ENCODE data around the gene SPATA3. TPM values are rescaled to one million over a fixed set of nuclear protein-coding genes. Genes with fewer than 3 reads are reported as not detected.

The SPATA3 gene
- total and polyA plus RNA-seq, 4 donors, result not detected

DNA sequence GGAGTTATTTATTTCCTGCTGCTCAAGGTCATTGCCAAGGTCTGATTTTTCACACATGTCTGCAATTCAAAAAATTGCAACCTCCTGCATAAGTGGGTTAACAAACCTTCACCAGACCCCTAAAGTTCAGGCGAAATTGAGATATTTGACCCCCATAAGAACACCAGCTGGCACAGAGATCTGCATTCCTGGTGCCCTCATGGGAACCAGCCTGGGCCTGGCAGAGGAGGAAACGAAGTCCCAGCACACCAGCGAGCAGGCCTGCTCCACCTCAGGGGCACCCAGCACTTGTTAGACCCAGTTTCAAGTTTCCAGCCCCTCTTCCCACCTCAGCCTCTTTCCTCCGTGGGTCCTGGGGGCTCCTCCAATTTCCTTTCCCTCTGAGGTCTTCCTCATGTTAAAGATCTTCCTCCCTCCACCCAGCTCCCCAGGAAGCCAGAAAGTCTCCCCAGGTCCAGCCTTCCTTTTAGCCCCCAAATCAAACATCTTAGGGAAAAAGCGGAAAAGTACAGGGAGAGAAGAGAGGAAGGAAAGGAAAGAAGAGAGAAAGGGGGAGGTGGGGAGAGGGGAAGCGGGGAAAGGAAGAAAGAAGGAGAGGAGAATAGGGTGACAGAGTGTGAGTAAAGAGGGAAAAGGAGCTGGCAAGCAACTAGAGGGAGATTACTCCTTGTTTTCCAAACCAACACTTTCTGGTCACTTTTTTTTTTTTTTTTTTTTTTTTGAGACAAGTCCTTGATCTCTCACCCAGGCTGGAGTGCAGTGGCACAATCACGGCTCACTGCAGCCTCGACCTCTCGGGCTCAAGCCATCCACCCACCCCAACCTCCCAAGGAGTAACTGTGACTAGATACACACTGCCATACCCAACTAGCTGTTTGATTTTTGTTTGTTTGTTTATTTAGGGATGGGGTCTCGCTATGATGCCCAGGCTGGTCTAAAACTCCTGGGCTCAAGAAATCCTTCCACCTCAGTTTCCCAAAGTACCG, 37.5 kb downstream of the SPATA3 start:
- Histone ChIP-seq H3K9me3 (ENCODE audit: control insufficient read depth in 4 of 4, low read length in 3 of 4) (no peaks in the 10 kb centered on the region), H3K4me1 (ENCODE audit: control insufficient read depth in 4 of 4, insufficient read depth in 4 of 4, low read length in 3 of 4) (peaks cover 7 to 37% (median 33%) of the 10 kb centered on the region in 4 donors), H3K4me3 (ENCODE audit: low read depth in 1 of 3, low read length in 3 of 3) (peak overlapping the region in 1 of 3 donors; percentile 18), H3K27ac (ENCODE audit: low read depth in 1 of 2, low read length in 2 of 2) (peak overlapping the region; percentile 71 to 80), H3K9ac (ENCODE audit: low read depth in 1 of 2, low read length in 2 of 2) (peak overlapping the region; percentile 27 to 47), H3K27me3 (ENCODE audit: control insufficient read depth in 4 of 4, insufficient read depth in 4 of 4, low read length in 3 of 4) (no peaks in the 10 kb centered on the region), H3K36me3 (ENCODE audit: control insufficient read depth in 4 of 4, insufficient read depth in 3 of 4, low read depth in 1 of 4, low read length in 3 of 4) (no peaks in the 10 kb centered on the region)
- no peak for DNase-seq (ENCODE audit: low spot score)
- TF ChIP-seq, protein P1, sequence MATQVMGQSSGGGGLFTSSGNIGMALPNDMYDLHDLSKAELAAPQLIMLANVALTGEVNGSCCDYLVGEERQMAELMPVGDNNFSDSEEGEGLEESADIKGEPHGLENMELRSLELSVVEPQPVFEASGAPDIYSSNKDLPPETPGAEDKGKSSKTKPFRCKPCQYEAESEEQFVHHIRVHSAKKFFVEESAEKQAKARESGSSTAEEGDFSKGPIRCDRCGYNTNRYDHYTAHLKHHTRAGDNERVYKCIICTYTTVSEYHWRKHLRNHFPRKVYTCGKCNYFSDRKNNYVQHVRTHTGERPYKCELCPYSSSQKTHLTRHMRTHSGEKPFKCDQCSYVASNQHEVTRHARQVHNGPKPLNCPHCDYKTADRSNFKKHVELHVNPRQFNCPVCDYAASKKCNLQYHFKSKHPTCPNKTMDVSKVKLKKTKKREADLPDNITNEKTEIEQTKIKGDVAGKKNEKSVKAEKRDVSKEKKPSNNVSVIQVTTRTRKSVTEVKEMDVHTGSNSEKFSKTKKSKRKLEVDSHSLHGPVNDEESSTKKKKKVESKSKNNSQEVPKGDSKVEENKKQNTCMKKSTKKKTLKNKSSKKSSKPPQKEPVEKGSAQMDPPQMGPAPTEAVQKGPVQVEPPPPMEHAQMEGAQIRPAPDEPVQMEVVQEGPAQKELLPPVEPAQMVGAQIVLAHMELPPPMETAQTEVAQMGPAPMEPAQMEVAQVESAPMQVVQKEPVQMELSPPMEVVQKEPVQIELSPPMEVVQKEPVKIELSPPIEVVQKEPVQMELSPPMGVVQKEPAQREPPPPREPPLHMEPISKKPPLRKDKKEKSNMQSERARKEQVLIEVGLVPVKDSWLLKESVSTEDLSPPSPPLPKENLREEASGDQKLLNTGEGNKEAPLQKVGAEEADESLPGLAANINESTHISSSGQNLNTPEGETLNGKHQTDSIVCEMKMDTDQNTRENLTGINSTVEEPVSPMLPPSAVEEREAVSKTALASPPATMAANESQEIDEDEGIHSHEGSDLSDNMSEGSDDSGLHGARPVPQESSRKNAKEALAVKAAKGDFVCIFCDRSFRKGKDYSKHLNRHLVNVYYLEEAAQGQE (IDR thresholded peaks at IDR 0.05), result no peak
- TF ChIP-seq RXRA (IDR thresholded peaks at IDR 0.05), result peak in 1 of 2 donors; percentile 33
- WGBS, result 51% methylated on average over 11 of the region's 11 CpGs

GRCh38 chr2:231034291-231034882, 38.5 kb downstream of the SPATA3 start:
- TF ChIP-seq, protein P2, sequence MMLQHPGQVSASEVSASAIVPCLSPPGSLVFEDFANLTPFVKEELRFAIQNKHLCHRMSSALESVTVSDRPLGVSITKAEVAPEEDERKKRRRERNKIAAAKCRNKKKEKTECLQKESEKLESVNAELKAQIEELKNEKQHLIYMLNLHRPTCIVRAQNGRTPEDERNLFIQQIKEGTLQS (IDR thresholded peaks at IDR 0.05), result no peak
- TF ChIP-seq, protein P1 (IDR thresholded peaks at IDR 0.05), result peak; percentile 52
- no peak for TF ChIP-seq RAD21 (IDR thresholded peaks at IDR 0.05)
- TF ChIP-seq HNF4G (IDR thresholded peaks at IDR 0.05), result peak; percentile 47
- peak; percentile 62 to 80 for TF ChIP-seq RXRA (IDR thresholded peaks at IDR 0.05)
- peak; percentile 84 for TF ChIP-seq SP1 (IDR thresholded peaks at IDR 0.05)
- peak in 1 of 2 donors; percentile 37 for TF ChIP-seq GABPA (IDR thresholded peaks at IDR 0.05 in 1 of 2, conservative IDR thresholded peaks at IDR 0.05 in 1 of 2)
- TF ChIP-seq, protein P3, sequence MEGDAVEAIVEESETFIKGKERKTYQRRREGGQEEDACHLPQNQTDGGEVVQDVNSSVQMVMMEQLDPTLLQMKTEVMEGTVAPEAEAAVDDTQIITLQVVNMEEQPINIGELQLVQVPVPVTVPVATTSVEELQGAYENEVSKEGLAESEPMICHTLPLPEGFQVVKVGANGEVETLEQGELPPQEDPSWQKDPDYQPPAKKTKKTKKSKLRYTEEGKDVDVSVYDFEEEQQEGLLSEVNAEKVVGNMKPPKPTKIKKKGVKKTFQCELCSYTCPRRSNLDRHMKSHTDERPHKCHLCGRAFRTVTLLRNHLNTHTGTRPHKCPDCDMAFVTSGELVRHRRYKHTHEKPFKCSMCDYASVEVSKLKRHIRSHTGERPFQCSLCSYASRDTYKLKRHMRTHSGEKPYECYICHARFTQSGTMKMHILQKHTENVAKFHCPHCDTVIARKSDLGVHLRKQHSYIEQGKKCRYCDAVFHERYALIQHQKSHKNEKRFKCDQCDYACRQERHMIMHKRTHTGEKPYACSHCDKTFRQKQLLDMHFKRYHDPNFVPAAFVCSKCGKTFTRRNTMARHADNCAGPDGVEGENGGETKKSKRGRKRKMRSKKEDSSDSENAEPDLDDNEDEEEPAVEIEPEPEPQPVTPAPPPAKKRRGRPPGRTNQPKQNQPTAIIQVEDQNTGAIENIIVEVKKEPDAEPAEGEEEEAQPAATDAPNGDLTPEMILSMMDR (IDR thresholded peaks at IDR 0.05; ENCODE audit: low read depth, low read length, missing input control), result no peak
- peak; percentile 87 to 89 for TF ChIP-seq HNF4A (conservative IDR thresholded peaks at IDR 0.05)
- peak; percentile 54 for TF ChIP-seq FOXA1 (IDR thresholded peaks at IDR 0.05)
- TF ChIP-seq TAF1 (conservative IDR thresholded peaks at IDR 0.05), result no peak
- peak; percentile 27 for TF ChIP-seq YY1 (IDR thresholded peaks at IDR 0.05)
- TF ChIP-seq JUND (IDR thresholded peaks at IDR 0.05), result peak; percentile 16 to 61
- TF ChIP-seq FOXA2 (IDR thresholded peaks at IDR 0.05), result peak; percentile 85
- no peak for TF ChIP-seq MAX (IDR thresholded peaks at IDR 0.05)
- peak in 1 of 2 donors; percentile 31 for TF ChIP-seq EGR1 (IDR thresholded peaks at IDR 0.05; ENCODE audit: low read depth in 2 of 2)
- TF ChIP-seq ZBTB33 (IDR thresholded peaks at IDR 0.05), result peak; percentile 26
- no peak for TF ChIP-seq NR2F2 (IDR thresholded peaks at IDR 0.05)
- WGBS, result 6% methylated on average over 4 of the region's 4 CpGs
- no peaks in the 10 kb centered on the region for H3K27me3 ChIP-seq (ENCODE audit: control insufficient read depth in 4 of 4, insufficient read depth in 4 of 4, low read length in 3 of 4)
- H3K4me1 ChIP-seq (ENCODE audit: control insufficient read depth in 4 of 4, insufficient read depth in 4 of 4, low read length in 3 of 4), result peaks cover 7 to 39% (median 35%) of the 10 kb centered on the region in 4 donors
- no peaks in the 10 kb centered on the region for H3K9me3 ChIP-seq (ENCODE audit: control insufficient read depth in 4 of 4, low read length in 3 of 4)
- H3K4me3 ChIP-seq (ENCODE audit: low read depth in 1 of 3, low read length in 3 of 3), result no peak overlapping the region
- peak overlapping the region in 1 of 2 donors; percentile 11 for H3K9ac ChIP-seq (ENCODE audit: low read depth in 1 of 2, low read length in 2 of 2)
- H3K27ac ChIP-seq (ENCODE audit: low read depth in 1 of 2, low read length in 2 of 2), result peak overlapping the region; percentile 71 to 80
- H3K36me3 ChIP-seq (ENCODE audit: control insufficient read depth in 4 of 4, insufficient read depth in 3 of 4, low read depth in 1 of 4, low read length in 3 of 4), result no peaks in the 10 kb centered on the region
- no peak for DNase-seq (ENCODE audit: low spot score)

Data from liver (tissue), 9 donors.